OCI-LY7 (cell line): ENCODE measurements around the gene PTDSS2. TPM values are rescaled to one million over a fixed set of nuclear protein-coding genes. Genes with fewer than 3 reads are reported as not detected.

Experiments used
- BruUV-seq: library from RNA; stranded (reverse); fragments of 400-500 nt; replicated peaks from 2 replicates; lab custom pipeline; 2021; lab: Mats Ljungman, UMichigan
- CTCF ChIA-PET: fragments of 300-600 bp; sonication (Branson Sonifier 250); formaldehyde crosslinking; loops from one replicate; lab custom pipeline; 2022; ENCODE audit warnings: antibody characterized with exemption; ENCODE audit not compliant: unreplicated experiment; lab: Charles Lee
- POLR2A ChIA-PET: fragments of 300-600 bp; sonication (Branson Sonifier 250); formaldehyde crosslinking; loops from one replicate; lab custom pipeline; 2022; ENCODE audit warnings: antibody characterized with exemption; lab: Charles Lee
- DNase-seq: peaks from one replicate; pipeline ENCODE4 v3.0.0-alpha.2; 2015; ENCODE audit warnings: low spot score
- H2AFZ ChIP-seq: fragments of 200-600 bp; sonication (generic), shearing (Covaris generic); 2 replicates; pipeline ENCODE4 v1.6.1; 2014; ENCODE audit warnings: mild to moderate bottlenecking, antibody characterized with exemption, low read length, moderate library complexity
- H3K27ac ChIP-seq: fragments of 200-600 bp; sonication (generic); 2 replicates; pipeline ENCODE4 v1.5.1; 2014; ENCODE audit warnings: mixed run types, low read depth, mild to moderate bottlenecking, moderate library complexity, low read length, inconsistent platforms; ENCODE audit not compliant: poor library complexity, severe bottlenecking
- H3K36me3 ChIP-seq: fragments of 200-600 bp; sonication (generic); 2 replicates; pipeline ENCODE4 v1.6.1; 2014; ENCODE audit warnings: mild to moderate bottlenecking, antibody characterized with exemption, low read length, moderate library complexity, mixed read lengths; ENCODE audit not compliant: insufficient read depth
- H3K4me1 ChIP-seq: fragments of 200-600 bp; sonication (generic); 2 replicates; pipeline ENCODE4 v1.5.1; 2014; ENCODE audit warnings: mild to moderate bottlenecking, low read length; ENCODE audit not compliant: insufficient read depth, poor library complexity, severe bottlenecking
- H3K4me2 ChIP-seq: fragments of 200-600 bp; sonication (generic); 2 replicates; pipeline ENCODE4 v1.6.1; 2014; ENCODE audit warnings: mild to moderate bottlenecking, low read length
- H3K4me3 ChIP-seq: fragments of 200-600 bp; sonication (generic); 2 replicates; pipeline ENCODE4 v1.5.1; 2014; ENCODE audit warnings: mild to moderate bottlenecking, low read depth, low read length; ENCODE audit not compliant: poor library complexity, severe bottlenecking
- H3K79me2 ChIP-seq: fragments of 200-600 bp; sonication (generic); 2 replicates; pipeline ENCODE4 v1.6.1; 2016; ENCODE audit warnings: low read depth, mild to moderate bottlenecking, low read length, moderate library complexity, mixed read lengths; ENCODE audit not compliant: insufficient read depth
- H3K9me2 ChIP-seq: fragments of 200-600 bp; sonication (generic); 2 replicates; pipeline ENCODE4 v1.6.1; 2016; ENCODE audit warnings: mild to moderate bottlenecking, low read length, mixed read lengths; ENCODE audit not compliant: insufficient read depth
- H3K9me3 ChIP-seq: fragments of 200-600 bp; sonication (generic); 2 replicates; pipeline ENCODE4 v1.6.1; 2014; ENCODE audit warnings: mild to moderate bottlenecking, mixed run types, low read length, mixed read lengths
- H4K20me1 ChIP-seq: fragments of 200-600 bp; sonication (generic); 2 replicates; pipeline ENCODE4 v1.6.1; 2014; ENCODE audit warnings: mild to moderate bottlenecking, antibody characterized with exemption, low read length, moderate library complexity, mixed read lengths; ENCODE audit not compliant: insufficient read depth
- CTCF ChIP-seq: fragments of 200-600 bp; sonication (generic); conservative IDR thresholded peaks from 2 replicates; pipeline ENCODE4 v1.5.1; 2014; ENCODE audit warnings: mild to moderate bottlenecking, antibody characterized with exemption, low read length, moderate library complexity, mixed read lengths
- EZH2phosphoT487 ChIP-seq: fragments of 200-600 bp; sonication (generic); IDR thresholded peaks from 2 replicates; pipeline ENCODE4 v1.6.1; 2018; ENCODE audit warnings: low read depth, borderline replicate concordance, mild to moderate bottlenecking, mixed run types, antibody characterized with exemption, low read length, moderate library complexity, mixed read lengths
- intact Hi-C: fragments of 100-400 bp; cut with micrococcal nuclease; formaldehyde crosslinking; loops from one replicate; pipeline ENCODE4 v1.10.0; 2022; ENCODE audit not compliant: unreplicated experiment
- total RNA-seq, 2 experiments: library from RNA; depleted of rRNA in 1 of 2; stranded (reverse); fragments of >200 nt in 1 of 2; shearing (Covaris generic) in 1 of 2; gene quantifications; 2 replicates each; pipeline ENCODE4 v1.2.3, GENCODE V29; 2014 to 2022

Gene PTDSS2
- total RNA-seq, 2 experiments from 2014 or later, result 27.8 to 32.7 TPM

- H3K4me3 ChIP-seq, result no peak overlapping the region
- H3K4me1 ChIP-seq, result no peaks in the 10 kb centered on the region
- ChIA-PET POLR2A (no interaction called here), CTCF (no interaction called here)
- no peaks in the 10 kb centered on the region for H4K20me1 ChIP-seq
- BruUV-seq, result no TSS peak
- H3K4me2 ChIP-seq, result no peak overlapping the region
- H3K36me3 ChIP-seq, result no peaks in the 10 kb centered on the region
- no peak for DNase-seq
- no peaks in the 10 kb centered on the region for H3K79me2 ChIP-seq
- H2AFZ ChIP-seq, result no peak overlapping the region
- H3K9me3 ChIP-seq, result no peaks in the 10 kb centered on the region
- intact Hi-C loops, result no loop called here
- no peak for TF ChIP-seq CTCF
- H3K9me2 ChIP-seq, result no peaks in the 10 kb centered on the region
- H3K27ac ChIP-seq, result no peak overlapping the region
These were observed 27.1 kb downstream of the PTDSS2 start for GRCh38 chr11:477052-477715.

- H3K9me3 ChIP-seq, result no peaks in the 10 kb centered on the region
- no peak overlapping the region for H3K4me3 ChIP-seq
- no peaks in the 10 kb centered on the region for H3K4me1 ChIP-seq
- no peak overlapping the region for H2AFZ ChIP-seq
- H3K27ac ChIP-seq, result no peak overlapping the region
- no peak for TF ChIP-seq CTCF
- DNase-seq, result no peak
- no peaks in the 10 kb centered on the region for H3K36me3 ChIP-seq
- no peaks in the 10 kb centered on the region for H4K20me1 ChIP-seq
- POLR2A ChIA-PET, result no interaction called here
- H3K79me2 ChIP-seq, result no peaks in the 10 kb centered on the region
- intact Hi-C loops, result no loop called here
- H3K4me2 ChIP-seq, result no peak overlapping the region
- BruUV-seq, result no TSS peak
- CTCF ChIA-PET, result no interaction called here
- H3K9me2 ChIP-seq, result no peaks in the 10 kb centered on the region
These were observed 29.2 kb downstream of the PTDSS2 start for GRCh38 chr11:479311-479710.

- TF ChIP-seq CTCF (no peak), EZH2phosphoT487 (no peak)
- Histone ChIP-seq H3K27ac (no peak overlapping the region), H3K36me3 (no peaks in the 10 kb centered on the region), H3K4me2 (no peak overlapping the region), H3K9me3 (no peaks in the 10 kb centered on the region), H3K4me3 (no peak overlapping the region), H2AFZ (no peak overlapping the region), H4K20me1 (no peaks in the 10 kb centered on the region), H3K79me2 (no peaks in the 10 kb centered on the region), H3K4me1 (no peaks in the 10 kb centered on the region), H3K9me2 (no peaks in the 10 kb centered on the region)
- BruUV-seq, result no TSS peak
- POLR2A ChIA-PET, result no interaction called here
- intact Hi-C loops, result no loop called here
- CTCF ChIA-PET, result no interaction called here
- DNase-seq, result no peak
These were observed 34.5 kb downstream of the PTDSS2 start for GRCh38 chr11:484616-485015.
